NCI-H1694 (cell line): ENCODE results near the gene SLC43A2.

ENCODE experiments used
- DNase-seq: peaks from one replicate; lab custom pipeline; 2025; lab: John Stamatoyannopoulos, UW

The SLC43A2 gene

GRCh38 chr17:1623057-1623630 is 5.5 kb downstream of the SLC43A2 start:
- DNase-seq, result no peak

DNA sequence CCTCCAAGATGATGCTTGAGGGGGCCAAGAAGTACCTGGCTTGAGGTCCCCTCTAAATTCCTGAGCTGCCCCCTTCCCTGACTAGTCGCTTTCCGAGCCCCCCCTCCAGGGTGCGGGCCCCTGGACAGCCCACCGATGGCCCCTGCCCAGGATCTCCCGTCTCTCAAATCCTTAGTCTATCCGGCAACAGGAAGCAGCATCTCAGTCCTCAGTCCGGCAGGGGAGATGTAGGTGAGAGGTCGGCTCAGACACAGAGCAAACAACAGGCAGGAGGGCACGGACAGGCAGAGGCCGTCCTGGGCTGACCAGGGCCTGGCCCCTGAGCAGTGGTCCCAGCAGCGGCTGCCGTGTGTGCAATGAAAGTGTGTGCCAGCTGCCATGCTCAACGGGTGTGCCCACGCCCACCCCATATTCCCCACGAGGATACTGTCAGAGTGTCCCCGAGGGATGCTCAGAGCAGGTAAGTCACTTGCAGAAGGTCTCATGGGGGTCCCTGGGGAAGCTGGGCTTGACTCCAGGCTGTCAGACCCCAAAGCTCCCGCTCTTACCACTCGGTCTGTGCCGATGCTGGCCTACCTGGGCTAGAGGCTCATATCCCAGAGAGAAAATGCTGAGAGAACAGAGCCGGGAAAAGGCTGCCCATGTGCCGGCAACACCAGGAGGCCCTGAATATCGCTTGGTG is 7.2 kb downstream of the SLC43A2 start:
- DNase-seq, result no peak

GRCh38 chr17:1620486-1620885 is 8.1 kb downstream of the SLC43A2 start:
- no peak for DNase-seq

GRCh38 chr17:1617620-1618174 is 10.9 kb downstream of the SLC43A2 start:
- DNase-seq, result no peak

DNA sequence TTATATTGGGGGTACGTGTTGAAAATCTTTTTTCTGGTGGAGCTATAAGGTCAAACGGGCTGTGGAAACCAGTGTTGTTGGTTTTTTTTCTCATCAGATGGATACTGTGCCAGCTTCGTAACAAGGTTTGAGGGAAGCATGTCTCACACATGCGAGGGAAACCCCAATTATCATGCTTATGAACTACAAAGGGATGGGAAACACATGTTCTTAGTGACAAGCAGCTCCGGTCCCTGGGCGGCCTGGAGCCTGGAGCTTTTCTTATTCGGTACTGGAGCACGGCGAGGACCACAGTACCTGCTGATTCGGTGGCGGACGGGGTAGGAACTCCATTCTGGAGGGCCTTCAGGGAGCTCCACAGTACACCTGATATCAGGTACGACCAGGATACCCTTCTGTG is 12.5 kb downstream of the SLC43A2 start:
- DNase-seq, result no peak

DNA sequence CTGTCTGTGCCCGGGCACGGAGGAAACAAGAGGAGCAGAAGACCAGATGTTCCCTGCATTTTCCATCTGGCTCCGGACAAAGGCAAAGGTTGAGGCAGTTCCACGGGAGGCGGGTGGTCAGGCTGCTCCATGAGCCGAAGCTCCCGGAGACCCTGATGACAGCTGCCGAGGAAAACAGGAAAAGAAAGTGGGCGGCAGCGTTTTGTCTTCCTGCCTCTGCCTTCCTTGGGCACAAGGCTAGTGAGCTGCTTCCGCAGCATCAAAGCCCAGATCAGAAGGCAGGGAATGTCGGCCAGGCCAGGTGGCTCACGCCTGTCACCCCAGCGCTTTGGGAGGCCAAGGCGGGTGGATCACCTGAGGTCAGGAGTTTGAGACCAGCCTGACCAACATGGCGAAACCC is 16.2 kb downstream of the SLC43A2 start:
- no peak for DNase-seq

DNA sequence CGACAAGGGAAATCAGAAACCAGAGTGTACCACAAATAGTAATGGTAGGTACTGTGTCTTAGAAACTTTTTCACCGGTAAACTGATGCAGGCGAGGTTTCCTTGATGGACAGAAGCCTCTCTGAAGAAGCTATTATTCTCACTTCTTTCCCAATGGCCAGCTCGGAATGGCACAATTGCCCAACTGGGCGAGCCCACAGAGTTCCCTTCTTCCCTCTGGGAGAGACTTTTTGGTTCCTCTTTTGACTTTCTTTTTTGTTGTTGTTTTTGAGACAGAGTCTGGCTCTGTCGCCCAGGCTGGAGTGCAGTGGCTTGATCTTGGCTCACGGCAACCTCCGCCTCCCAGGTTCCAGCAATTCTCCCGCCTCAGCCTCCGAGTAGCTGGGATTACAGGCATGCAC is 16.9 kb downstream of the SLC43A2 start:
- no peak for DNase-seq

DNA sequence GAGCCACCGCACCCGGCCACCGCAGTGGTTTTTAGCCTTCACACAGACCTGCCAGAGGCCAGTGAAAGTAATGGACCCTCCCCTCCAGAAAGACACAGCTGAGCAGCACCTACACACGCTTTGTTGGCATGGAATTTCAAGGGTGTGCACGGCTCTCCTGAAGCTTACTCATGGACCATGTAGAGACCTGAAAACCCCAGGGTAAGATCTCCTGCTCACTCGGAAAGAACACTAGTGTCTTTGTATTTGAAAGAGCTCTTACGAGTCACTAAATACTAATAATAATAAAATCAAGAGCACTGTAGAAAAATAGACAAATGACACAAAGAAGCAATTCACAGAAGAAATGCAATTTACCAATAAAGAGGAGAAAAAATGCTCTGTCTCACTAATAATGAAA is 20.0 kb downstream of the SLC43A2 start:
- DNase-seq, result no peak

DNA sequence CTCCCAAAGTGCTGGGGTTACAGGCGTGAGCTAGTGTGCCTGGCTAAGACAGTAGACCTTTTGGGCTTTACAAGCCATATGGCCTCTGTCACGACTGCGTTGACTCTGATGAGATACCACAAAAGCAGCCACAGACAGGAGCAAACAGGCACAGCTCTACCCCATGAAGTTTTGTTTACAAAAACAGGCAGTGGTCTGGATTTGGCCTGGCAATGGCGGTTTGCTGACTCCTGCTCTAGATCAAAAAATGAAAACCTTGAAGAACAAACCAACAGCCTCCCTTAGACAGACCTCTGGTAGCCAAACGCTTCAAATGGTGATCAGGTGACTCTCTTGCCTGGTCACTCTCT is 20.7 kb downstream of the SLC43A2 start:
- DNase-seq, result no peak

DNA sequence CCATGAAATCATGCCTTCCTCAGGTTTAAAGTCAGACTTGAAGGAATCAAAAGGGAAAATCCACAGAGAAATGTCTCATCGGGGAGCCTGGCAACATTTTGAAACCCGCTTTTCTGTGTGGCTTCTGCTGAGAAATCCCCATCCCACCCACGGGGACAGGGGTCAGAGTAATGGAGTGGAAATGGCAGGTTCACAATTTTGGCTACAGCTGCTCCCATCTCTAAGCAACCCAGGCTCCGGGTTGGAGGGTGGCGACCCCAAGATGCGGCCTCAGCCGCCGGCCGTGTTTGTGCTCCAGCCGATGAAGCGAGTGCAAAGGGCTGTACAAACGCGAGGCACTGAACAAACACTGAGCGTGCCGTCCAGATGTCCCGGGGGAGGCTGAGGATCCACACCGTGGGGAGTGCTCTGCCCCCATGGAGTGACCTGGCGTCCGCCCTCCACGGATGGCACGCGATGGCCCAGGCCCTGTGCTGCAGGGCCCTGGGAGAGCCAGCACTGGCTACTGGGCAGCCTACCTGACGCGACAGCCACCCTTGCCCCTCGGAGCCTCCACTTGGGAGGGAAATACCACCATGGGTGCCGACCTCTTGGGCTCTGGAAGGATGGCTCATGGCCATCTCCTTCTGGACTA is 22.2 kb downstream of the SLC43A2 start:
- DNase-seq, result no peak

DNA sequence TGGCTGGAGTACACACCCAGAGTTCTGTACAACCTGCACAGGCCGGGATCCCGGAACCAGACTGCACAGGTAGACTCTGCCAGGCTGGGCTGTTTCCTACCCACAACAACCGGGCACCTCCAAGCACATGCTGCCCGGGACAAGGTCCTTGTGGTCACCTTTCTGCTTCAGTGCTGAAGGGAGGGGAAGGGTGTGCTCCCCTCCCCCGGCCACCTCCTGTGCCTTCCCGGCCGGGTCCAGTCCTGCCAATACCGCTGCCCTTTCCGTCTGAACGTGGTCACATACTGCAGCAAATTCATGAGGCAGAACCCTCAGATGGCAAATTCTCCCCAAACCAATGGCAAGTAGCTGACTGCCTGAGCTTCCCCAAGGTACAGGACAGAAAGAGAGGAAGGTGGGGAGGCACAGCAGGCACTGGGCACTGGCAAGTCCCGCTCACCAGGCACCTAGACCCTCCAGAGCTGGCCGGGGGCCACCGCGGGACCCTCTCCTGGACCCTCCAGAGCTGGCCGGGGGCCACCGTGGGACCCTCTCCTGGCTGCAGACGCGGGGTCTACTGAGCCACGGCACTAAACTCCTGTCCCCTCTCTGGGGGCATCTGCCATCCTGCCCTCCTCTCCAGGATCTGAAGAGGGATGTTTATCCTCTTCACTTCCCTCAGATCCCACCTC is 22.8 kb downstream of the SLC43A2 start:
- DNase-seq, result no peak

DNA sequence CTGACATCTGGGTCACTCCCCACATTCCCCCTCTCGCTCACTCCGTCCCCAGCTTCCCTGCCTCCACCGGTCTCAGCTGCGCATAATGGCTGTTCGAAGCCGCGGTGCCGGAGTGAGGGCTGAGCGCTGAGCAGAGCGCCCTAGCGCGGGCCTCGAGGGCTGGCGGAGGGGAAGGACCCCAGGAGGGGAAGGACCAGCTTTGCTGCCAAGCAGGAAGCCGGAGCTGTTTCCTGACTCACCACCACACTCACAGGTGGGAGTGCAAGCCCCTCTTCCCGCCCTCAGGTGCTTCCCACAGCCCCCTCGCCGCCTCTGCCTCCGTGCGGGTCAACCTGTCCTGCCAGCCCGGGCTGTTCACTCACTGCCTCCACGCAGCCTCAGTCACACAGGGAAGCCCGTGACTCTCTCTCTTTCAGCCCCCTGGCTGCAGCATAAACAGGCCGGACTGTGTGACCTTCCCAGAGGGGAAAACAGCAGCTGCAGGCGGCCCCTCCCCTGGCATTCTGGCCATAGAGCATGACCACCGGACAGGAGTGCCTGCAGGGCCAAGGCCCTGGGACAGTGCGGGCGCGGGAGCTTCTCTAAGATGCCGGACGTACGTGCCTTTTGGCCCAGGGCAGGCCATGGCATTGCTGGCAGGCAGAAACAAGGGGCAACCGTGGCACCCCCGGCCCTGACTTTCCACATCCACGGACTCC is 23.7 kb downstream of the SLC43A2 start:
- DNase-seq, result no peak

DNA sequence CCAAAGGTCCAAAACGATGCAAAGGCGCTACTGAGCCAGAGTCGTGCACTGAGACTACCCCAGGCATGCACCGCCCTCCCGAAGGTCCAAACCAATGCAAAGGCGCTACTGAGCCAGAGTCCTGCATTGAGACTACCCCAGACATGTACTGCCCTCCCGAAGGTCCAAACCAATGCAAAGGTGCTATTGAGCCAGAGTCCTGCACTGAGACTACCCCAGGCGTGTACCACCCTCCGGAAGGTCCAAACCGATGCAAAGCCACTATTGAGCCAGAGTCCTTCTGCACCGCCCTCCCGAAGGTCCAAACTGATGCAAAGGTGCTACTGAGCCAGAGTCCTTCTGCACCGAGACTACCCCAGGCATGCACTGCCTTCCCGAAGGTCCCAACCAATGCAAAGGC is 27.1 kb downstream of the SLC43A2 start:
- no peak for DNase-seq

GRCh38 chr17:1598399-1599095 is 30.1 kb downstream of the SLC43A2 start:
- no peak for DNase-seq

DNA sequence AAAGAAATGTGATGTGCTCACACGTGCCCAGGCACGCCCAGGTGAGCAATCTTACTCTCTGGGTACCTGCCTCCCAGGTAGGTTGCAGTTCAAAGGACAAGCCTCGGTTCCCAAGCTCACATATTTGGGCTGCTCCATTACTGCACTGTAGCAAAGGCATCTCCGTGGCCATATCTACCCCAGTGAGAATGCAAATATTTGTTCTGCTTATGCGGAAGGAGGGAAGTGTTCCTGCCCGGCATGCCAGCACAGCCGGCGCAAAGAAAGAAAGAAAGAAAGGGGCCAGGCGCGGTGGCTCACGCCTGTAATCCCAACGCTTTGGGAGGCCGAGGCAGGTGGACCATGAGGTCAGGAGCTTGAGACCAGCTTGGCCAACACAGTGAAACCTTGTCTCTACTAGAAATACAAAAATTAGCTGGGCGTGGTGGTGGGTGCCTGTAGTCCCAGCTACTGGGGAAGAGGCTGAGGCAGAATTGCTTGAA is 30.7 kb downstream of the SLC43A2 start:
- no peak for DNase-seq

GRCh38 chr17:1593630-1593931 is 35.1 kb downstream of the SLC43A2 start:
- DNase-seq, result no peak

GRCh38 chr17:1592751-1593629 is 35.6 kb downstream of the SLC43A2 start:
- DNase-seq, result no peak

DNA sequence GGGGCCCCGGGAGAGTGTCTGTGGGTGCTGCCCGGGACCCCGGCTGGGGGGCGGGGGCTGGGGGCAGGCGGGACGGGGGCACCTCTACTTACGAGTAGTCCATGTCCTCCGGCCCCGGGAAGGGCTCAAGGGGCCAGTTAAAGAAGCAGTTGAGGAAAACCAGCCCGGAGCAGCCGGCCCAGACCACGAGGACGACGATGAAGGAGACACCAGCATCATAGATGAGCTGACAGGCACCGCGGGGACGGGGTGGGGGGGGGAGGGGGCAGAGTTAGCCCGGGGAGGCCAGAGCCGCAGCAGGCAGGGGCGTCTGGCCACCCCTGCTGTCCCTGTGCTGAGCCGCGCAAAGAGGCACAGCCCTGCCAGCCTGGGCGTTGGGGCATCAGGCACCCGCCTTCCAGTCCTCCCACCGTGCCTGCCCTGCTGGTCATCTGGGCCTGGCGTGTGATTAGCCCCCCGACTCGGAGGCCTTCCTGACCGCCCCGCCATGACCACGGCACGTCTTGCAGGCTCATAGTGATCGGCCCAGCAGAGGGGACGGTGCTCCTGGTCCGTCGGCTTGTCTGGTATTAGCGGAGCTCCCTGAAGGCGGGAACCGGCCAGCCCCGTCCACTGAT is 37.1 kb downstream of the SLC43A2 start:
- DNase-seq, result no peak

- DNase-seq, result no peak
Measured at GRCh38 chr17:1590747-1591473, 37.7 kb downstream of the SLC43A2 start.
